Activated T-cell treated with anti-CD3 and anti-CD28 coated beads for 48 hours (primary cell): ENCODE data around the gene ARPC1A.
"Not testable (repeated sequence)": the region's sequence is repeated elsewhere in the genome, so short reads cannot be mapped to it uniquely, and the experiment has no call there.

Experiments
- DNase-seq: peaks from one replicate; pipeline ENCODE4 v3.0.0-alpha.2; 2020; ENCODE audit warnings: low read depth

The ARPC1A gene

GRCh38 chr7:99371376-99371920 is 45.8 kb downstream of the ARPC1A start:
- no peak for DNase-seq

DNA sequence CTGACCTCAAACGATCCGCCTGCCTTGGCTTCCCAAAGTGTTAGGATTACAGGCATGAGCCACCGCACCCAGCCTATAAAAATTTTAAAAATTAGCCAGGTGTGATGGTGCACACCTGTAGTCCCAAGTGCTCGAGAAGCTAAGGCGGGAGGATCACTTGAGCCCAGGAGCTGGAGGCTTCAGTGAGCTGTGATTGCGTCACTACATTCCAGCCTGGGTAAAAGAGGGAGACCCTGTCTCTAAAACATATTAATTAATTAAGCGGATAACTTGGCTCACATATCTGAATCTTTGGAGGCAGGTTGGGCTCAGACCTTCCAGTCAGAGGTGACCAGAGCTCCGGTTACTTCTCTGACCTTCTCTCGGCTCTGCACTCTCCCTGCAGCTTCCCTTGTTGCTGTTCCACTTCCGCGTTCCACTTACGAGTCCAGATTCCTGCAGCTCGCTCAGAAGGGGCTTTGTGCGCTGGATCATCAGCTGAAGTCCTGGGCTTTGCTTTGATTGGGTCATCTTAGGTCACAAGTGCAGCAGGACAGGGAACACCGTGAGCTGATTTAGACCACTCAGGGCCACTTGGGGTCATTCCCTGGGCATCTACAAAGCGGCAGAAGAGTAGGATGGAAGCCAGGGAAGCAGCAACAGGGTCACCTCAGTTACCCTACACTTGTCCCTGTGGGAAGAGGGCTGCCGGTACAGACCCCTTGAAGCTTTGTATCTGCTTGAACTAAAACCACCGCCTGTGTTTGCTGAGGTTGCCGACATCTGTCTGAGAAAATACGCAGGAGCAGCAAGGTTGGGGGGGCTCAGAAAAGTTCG is 46.8 kb downstream of the ARPC1A start:
- DNase-seq = no peak

- DNase-seq = no peak
These were observed 47.7 kb downstream of the ARPC1A start for GRCh38 chr7:99373091-99374066.

- DNase-seq = peak; percentile 88
These were observed 48.7 kb downstream of the ARPC1A start, which contains the start of gene ARPC1B for GRCh38 chr7:99374111-99375064. Gene ARPC1B (plus strand): TSS chr7:99374730. CDS start chr7:99385715, 10,985 bp downstream.

DNA sequence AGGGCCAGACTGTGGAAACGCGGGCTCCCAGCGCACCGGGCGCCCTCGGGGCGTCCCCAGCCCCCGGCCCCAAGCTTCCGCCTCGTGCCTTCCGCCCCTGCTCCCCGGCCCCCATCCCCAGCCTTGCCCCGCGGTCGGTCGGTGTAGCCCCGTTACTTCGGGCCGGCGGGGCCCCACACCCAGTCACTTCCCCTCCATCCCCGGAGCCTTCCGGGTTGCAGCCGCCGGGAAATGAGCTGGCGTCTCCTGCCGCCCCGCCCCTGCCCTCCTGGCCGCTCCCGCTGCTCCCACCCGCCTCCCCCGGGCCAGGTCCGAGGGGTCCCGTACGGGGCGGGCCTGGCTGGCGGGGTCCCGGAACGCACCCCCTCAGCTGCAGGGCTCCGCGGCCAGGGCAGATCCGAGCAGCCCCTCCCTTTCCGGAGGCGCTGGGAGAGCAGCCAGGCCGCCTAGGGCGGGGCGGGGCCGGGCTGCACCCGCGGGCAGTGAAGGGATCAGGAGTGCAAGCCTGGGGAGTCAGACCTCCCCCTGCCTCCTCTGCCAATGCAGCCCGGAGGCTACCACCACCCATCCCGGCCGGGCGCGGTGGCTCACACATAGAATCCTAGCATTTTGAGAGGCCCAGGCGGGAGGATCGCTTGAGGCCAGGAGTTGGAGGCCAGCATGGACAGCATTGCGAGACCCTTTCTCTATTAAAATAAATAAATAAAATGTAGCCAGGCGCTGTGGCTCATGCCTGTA is 49.5 kb downstream of the ARPC1A start:
- DNase-seq = peak; percentile 71

GRCh38 chr7:99379043-99379577 is 53.4 kb downstream of the ARPC1A start:
- DNase-seq = no peak

- not testable (repeated sequence) for DNase-seq
These were observed 54.0 kb downstream of the ARPC1A start for GRCh38 chr7:99379693-99380031.

DNA sequence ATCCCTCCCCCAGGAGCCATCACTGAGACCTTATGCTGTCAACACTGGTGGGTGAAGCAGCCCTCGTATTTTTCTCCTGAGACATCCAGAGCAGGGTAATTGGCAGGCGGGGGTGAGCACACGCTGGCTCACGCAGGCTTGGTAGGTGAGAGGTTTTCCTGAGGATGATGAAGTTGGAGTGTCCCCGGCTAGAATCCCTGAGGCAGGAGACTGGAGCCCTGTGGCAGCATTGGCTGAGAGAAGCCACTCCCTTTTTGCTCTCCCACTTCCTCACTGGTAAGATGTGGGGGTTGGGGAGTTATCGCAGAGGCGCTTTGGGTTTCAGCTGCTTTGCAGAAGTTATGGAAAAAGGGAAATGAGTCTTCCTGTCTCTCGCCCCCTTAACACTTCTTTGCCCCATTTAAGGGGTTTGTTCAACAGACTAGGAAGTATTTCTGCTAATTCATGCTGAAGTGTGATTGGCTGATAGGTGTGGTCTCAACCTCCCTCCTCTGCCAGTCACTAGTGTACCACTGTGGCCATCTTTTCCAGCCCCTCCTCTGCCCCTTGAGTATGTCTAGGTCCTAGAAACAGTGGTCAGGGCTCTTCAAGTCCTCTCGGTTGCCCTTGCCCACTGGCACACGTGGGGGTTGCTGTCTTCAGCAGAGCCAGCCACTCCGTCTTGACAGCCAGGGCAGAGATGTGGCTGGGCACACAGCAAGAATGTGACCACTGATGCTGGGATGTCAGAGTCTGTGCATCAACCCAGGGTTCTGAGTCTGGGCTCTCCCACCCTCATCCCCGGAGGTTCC is 54.5 kb downstream of the ARPC1A start:
- peak; percentile 41 for DNase-seq

DNA sequence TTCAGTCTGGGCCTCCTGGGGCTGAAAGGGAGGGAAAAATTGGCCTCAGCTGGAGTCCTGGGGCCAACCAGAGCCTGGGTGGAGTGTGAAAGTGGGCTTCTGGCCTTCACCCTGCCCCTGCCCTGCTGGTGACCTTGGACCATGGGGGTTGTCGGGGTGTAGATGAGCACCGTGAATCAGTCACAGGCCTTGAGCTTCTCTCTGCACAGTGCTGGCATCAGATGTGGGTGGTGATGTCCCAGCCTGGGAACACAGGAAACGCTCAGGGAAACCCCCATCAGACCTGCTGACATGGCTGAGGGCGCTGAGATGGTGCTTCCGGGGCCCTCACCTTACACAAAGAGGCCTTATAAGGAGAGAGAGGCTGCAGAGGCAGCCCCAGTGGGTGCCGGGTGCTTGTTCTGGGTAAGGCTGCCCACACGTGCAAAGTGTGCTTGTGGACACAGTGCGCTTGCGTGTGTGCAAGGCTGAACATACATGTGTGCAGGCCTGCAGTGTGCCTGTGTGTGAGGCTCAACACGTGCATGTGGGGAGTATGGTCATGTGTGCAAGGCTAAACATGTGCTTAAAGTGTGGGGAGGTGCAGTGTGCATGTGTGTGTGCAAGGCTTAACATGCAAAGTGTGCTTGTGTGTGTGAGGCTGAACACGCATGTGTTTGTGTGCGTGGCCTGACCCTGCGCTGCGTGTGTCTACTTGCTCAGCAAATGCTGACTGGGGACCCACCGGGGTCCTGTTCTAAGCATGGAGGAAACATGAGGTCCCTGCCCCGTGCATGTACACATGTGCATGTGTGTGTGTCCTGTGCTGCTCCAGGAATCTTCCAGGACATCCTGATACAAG is 55.3 kb downstream of the ARPC1A start:
- peak; percentile 85 for DNase-seq

DNA sequence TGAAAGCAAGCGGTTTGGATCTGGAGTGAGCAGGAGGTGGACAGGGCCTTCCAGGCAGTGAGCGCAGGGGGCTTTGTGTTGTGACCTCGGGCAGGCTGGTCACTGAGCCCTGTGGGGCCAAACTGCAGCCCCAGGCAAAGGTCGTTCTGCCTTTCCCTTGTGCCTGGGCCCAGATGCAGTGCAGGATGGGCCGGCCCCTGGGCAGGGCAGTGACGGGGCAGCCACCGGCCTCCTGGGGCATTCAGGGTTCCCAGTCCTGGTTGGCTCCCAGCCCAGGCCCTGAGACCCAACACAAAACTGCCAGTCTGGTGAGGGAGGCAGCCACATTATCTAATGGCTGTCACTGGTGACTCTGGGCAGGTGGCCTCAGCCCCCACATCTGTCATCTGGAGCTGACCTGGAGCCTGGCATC is 56.0 kb downstream of the ARPC1A start:
- no peak for DNase-seq

GRCh38 chr7:99383203-99383602 is 57.5 kb downstream of the ARPC1A start:
- no peak for DNase-seq

DNA sequence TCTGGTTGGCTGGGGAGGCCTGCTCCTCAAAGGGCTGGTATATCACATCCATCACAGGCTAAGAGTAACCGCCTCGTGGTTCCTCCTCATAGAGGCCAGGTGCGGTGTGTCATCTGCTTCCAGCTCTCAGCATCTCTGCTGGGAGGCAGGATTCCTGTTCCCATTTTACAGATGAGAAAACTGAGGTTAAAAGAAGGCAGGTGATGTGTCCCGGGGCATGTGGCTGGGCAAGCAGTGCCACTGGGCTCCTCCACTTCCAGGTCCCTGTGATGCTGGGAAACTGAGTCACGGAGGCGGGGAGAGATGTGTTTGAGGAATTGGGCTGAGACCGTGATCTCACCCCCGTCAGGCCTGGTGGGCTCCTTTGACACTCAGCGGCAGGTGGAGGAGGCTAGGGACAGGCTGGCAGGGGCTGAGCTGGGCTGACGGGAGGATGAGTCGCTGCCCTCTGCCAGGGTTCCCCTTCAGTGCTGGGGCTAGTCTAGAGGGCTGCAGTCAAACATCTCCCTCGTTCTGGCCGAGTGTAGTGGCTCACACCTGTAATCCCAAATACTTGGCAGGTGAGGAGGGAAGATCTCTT is 58.2 kb downstream of the ARPC1A start:
- DNase-seq = no peak

DNA sequence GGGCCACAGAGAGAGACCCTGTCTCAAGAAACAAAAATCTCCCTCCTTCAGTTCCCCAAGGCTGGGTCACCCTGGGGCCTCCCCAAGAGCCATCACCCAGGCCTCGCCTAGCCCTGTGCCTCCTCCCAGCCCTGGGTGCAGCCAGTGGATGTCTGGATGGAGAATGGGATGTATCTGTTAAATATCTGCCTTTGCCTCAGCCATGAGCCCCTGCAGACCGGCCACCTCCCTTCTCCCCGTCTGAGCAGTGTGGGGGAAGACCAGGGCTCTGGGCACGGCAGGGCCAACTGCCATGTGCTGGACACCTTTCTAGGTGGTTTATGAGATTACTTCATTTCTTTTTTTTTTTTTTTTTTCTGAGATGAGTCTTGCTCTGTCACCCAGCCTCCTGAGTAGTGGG is 58.8 kb downstream of the ARPC1A start:
- no peak for DNase-seq

- no peak for DNase-seq
These were observed 59.9 kb downstream of the ARPC1A start for GRCh38 chr7:99385564-99385963.

DNA sequence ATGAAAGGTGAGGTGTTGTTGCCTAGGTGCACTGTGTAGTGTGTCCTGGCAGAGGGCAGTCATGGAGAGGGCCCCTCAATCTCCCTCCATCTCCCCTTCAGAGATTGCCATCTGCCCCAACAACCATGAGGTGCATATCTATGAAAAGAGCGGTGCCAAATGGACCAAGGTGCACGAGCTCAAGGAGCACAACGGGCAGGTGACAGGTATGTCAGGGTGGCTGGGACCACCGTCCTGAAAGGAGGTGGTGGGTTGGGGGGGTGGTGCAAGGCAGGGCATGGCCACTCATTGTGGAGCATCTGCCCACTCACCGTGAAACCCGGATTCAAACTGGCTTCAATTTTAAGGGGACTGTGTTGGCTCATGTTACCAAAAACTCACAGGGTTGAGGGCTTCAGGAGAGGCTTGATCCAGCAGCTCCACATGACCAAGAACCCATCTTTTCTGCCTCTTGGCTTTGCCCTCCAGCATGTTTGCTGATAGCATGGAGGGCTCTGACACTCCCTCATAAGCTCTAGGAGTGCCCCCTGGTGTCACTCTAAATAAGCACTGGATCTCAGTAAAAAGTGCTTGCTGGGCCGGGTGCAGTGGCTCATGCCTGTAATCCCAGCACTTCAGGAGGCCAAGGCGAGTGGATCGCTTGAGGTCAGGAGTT is 61.0 kb downstream of the ARPC1A start:
- no peak for DNase-seq

GRCh38 chr7:99387239-99387635 is 61.5 kb downstream of the ARPC1A start:
- DNase-seq = not testable (repeated sequence)

DNA sequence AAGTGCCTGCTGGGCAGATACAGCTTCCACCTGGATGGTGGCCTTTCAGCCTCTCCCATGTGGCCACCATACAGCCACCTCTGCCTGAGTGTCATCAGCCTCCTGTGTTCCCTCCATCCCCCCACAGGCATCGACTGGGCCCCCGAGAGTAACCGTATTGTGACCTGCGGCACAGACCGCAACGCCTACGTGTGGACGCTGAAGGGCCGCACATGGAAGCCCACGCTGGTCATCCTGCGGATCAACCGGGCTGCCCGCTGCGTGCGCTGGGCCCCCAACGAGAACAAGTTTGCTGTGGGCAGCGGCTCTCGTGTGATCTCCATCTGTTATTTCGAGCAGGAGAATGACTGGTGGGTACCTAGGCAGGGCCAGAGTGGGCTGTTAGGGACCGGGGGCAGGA is 62.2 kb downstream of the ARPC1A start:
- DNase-seq = no peak

DNA sequence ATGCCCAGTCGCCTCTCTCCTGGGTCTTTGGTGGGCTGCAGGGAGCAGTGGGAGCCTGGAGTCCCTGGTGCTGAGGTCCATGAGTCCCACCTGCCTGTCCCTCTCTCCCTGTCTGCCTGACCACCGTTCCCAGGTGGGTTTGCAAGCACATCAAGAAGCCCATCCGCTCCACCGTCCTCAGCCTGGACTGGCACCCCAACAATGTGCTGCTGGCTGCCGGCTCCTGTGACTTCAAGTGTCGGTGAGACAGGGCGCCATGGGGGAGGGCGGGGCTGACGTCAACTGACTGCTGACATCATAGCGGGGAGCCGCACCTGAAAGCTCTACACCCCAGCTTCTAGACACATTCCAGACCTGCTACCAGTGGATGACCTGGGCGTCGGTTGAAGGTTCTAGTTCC is 64.1 kb downstream of the ARPC1A start:
- no peak for DNase-seq
